COLO829 (cell line): Measurements from ENCODE around the gene CYP2C18.
"Not testable (repeated sequence)": the region's sequence is repeated elsewhere in the genome, so short reads cannot be mapped to it uniquely, and the experiment has no call there.

Experiments
- DNase-seq: peaks from one replicate; pipeline ENCODE4 v3.0.0; 2012; ENCODE audit warnings: low spot score

The CYP2C18 gene

GRCh38 chr10:94683214-94684054, at the start of gene CYP2C18:
Gene CYP2C18, plus strand, starts transcription at chr10:94683729. Its CDS starts 91 bp downstream, at chr10:94683820.
- no peak for DNase-seq

GRCh38 chr10:94638097-94638496, 45.4 kb upstream of the CYP2C18 start:
- DNase-seq, result not testable (repeated sequence)

DNA sequence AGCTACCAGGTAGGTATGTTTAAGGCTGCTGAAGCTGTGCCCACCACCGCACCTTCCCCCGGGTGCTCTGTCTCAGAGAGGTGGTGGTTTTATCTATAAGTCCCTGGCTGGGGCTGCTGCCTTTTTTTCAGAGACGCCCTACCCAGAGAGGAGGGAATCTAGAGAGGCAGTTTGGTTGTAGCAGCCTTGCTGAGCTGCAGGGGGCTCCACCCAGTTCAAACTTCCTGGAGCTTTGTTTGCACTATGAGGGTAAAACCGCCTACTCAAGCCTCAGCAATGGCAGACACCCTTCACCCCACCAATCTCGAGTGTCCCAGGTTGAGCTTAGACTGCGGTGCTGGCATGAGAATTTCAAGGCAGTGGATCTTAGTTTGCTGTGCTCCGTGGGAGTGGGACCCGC, 43.6 kb upstream of the CYP2C18 start:
- no peak for DNase-seq

DNA sequence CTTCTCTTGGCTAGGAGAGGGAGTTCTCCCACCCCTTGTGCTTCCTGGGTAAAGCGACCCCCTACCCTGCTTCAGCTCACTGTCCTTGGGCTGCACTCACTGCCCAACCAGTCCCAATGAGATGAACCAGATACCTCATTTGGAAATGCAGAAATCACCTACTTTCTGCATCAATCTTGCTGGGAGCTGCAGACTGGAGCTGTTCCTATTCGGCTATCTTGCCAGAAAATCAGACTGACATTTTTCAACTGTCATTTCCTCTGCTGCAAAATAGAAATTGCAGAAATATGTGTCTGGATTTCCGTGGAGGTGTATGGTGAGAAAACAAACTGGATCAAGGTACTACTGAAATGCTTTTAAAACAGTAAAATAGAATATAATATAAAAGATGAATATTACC, 43.0 kb upstream of the CYP2C18 start:
- DNase-seq, result no peak

DNA sequence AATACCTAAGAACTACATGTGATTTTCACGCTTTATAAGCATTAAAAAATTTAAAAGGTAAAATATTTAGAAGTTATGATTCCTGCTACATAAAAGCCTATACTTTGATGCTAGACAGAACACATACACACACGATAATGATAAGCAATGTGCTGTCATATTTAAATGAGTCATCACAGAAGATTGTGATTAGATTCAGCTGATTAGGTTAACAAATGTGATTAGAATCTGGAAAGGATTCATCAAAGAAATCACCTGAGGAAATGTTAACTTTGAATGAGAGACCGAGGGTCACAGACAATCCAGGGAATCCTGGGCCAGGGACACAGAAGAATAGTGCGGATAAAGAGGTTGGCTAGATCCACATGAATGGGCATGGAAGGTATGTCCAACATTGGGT, 42.0 kb upstream of the CYP2C18 start:
- no peak for DNase-seq

DNA sequence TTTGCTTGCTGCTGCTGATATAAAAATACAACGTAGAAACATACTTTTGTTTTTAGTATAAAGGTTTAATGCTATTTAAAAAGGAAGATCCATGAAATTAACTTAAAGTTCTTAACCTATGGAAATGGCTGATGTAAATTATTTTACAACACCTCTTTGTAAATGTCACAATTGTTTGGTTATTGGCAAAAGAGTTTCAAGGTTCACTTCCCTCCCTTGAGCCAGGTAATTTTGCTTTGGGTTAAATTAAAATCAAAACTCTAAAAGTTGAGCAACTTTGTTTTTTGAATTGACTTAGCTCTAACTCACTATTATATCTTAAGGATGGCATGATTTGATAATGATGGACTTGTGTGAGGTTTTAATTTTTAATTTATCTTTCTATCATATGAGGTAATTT, 39.2 kb upstream of the CYP2C18 start:
- no peak for DNase-seq

DNA sequence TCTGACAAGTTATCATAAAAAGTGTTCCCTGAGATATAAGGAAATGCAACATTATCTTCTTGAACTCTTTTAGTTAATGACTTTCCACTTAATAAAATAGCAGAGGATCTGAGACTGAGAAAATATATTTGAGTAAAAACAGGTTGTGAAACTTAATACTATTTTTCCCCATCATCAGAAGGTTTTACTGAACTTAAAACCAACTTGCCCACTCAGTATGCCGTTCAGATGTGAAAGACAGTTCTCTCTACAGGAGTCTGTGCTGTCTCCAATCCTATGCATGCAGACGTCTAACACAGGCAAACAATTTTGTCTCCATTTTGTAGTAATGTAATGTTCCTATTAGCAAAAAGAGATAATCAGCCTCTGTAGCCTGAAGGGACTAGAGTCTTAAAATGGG, 38.2 kb upstream of the CYP2C18 start:
- DNase-seq, result no peak

DNA sequence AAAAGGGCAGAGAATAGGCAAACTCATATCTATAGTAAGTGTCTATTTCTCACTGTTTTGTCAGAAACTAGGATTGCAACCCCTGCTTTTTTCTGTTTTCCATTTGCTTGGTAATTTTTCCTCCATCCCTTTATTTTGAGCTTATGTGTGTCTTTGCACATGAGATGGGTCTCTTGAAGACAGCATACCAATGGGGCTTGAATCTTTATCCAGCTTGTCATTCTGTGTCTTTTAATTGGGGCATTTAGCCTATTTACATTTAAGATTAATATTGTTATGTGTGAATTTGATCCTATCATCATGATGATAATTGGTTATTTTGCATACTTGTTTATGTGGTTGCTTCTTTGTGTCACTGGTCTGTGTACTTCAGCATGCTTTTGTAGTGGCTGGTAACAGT, 28.3 kb upstream of the CYP2C18 start:
- DNase-seq, result not testable (repeated sequence)

DNA sequence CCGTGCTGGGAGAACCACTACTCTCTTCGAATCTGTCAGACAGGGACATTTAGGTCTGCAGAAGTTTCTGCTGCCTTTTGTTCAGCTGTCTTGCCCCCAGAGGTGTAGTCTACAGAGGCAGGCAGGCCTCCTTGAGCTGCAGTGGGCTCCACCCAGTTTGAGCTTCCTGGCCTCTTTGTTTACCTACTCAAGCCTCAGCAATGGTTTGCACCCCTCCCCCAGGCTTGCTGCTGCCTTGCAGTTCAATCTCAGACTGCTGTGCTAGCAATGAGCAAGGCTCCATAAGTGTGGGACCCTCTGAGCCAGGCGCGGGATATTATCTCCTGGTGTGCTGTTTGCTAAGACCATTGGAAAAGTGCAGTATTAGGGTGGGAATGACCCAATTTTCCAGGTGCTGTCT, 20.5 kb upstream of the CYP2C18 start:
- DNase-seq, result not testable (repeated sequence)

DNA sequence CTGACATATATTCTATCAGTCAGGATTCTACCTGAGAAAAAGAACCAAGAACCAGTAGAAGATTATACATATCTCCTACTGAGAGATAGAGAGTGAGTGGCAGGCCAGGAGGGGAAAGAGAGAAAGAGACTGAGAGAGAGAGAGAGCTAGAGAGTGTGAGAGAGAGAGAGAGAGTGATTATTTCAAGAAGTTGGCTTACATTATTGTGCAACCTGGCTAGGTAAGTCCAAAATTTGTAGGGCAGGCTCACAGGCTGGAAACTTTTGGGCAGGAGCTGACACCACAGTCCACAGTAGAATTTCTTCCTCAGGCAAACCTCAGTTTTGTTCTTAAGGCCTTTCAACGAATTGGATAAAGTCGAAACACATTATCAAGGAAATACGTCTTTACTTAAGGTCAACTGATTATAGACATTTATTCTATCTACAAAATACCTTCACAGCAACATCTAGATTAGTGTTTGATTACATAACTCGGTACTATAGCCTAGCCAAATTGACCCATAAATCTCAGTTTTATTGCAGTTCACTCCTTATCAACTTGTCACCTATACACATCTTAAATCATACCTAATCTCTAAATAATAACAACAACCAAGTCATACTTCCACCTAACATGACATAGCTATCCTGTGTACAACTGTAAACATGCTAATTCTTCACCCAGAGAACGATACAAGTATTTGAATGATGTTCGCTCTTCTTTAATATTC, 17.0 kb upstream of the CYP2C18 start:
- no peak for DNase-seq

DNA sequence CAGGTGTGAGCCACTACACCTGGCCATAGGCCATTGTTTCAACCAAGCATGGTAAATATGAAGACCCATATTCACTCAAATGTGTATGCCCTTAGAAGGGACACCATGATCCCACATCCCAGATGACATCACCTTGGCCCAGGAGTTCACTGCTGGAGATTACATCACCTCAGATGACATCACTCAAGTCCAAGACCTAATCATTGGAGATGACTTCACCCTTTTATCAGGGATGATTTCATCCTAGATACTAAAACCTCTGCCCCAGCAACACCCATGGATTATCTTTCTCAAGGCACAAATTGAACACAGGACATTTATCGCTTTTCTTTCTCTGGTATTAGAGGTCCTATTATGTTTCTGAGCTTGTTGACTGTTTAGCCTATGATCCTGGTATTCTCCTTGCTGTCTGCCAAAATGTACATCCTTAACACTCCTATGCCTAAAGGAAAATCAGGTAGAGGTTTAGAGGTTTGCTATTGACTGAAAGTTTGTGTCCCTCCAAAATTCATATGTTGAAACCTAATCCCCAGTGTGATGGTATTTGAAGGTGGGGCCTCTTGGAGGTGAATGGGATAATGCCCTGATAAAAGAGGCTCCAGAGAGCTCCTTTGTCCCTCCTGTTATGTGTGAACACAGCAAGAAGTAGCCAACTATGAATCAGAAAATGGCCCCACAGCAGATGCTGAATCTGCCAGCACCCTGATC, 9.8 kb upstream of the CYP2C18 start:
- no peak for DNase-seq

DNA sequence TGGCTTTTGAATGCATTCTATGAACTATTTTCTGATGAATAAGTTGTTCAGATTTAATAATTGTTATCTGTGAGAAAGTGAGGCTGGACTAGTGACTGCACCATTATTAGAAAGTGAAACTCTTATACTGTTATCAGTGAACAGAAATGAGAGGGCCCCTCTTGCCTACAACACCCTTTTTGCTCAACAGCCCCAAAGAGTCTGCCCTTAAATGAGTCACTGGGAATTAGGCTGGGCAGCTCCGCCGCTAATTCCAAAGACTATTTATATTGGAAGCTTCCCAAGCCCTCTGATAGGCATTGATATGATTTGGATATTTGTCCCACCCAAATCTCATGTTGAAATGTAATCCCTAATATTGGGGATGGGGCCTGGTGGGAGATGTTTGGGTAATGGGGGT, 7.0 kb upstream of the CYP2C18 start:
- DNase-seq, result no peak

DNA sequence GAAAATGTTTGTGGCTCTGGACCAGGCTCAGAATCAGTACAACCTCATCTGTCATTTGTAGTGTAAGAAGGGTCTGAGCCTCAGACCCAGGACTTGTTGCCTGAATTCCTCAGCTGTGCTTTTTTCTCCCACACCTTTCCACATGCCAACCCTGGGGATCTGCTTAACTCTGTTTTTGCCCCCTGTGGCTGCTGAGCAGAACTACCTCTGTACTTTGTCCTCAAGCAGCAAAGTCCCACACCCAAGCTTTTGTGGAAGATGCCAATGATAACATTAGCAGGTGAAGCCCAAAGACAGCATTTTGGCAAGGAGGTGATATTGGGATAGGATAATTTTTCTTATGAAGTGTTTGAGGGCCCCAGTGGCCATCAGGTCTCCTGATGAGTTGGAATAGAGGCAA, 5.8 kb upstream of the CYP2C18 start:
- no peak for DNase-seq

GRCh38 chr10:94678475-94678874, 5.1 kb upstream of the CYP2C18 start:
- no peak for DNase-seq

- no peak for DNase-seq
Observed at GRCh38 chr10:94680544-94680943, 3.0 kb upstream of the CYP2C18 start.

DNA sequence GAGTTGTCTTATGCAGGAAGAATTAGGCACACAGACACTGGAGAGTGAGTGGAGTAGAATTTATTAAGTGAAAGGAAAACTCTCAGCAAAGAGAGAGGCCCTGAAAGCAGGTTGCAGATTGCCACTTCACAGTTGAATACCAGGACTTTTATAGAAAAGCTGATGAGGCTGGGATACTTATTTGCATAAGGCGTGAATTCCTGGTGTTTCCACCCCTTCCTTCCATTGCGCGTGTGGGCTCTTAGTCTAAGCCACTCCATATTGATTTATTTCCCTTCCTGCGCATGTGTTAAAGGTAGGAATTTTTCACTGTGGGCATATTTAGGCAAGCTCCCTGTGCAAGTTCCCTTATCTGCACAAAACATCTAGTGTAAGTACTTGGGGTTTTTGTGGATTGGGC, 893 bp upstream of the CYP2C18 start:
- DNase-seq, result not testable (repeated sequence)

DNA sequence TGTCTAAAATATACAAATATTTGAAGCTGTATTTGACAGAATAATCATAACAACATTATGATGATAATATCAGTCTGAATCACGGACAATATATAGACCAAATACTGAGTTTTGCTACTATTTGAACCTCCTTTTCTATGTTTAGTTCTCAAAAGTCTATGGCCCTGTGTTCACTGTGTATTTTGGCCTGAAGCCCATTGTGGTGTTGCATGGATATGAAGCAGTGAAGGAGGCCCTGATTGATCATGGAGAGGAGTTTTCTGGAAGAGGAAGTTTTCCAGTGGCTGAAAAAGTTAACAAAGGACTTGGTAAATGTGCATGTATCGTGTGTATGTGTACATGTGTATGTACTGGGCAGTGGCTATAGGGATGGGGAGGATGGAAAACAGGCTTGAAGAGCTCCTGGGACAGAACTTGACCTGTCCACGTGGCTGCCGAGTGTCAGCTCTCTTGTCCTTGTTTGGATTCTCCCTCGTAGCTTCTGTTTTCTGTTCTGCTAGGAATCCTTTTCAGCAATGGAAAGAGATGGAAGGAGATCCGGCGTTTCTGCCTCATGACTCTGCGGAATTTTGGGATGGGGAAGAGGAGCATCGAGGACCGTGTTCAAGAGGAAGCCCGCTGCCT, 4.2 kb downstream of the CYP2C18 start:
- DNase-seq, result no peak

GRCh38 chr10:94706089-94706488, 22.6 kb downstream of the CYP2C18 start:
- no peak for DNase-seq

DNA sequence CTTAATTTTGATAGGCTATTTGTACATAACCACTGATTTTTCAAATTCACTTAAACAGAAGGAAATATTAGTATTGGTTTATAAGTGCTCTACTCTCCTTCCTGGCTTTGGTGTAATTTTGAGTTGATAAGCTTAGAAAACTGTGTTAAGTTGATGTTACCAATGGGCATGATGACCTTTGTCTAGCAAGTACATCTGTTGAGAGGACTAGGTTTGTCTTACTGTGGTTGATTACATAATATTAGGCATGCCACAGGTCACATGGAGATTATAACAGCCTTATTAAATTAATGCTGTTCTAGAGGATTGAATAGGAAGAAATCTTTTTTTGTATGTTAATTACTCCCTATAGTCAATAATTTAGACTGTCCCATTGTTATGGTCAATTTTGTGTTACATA, 27.0 kb downstream of the CYP2C18 start:
- no peak for DNase-seq

DNA sequence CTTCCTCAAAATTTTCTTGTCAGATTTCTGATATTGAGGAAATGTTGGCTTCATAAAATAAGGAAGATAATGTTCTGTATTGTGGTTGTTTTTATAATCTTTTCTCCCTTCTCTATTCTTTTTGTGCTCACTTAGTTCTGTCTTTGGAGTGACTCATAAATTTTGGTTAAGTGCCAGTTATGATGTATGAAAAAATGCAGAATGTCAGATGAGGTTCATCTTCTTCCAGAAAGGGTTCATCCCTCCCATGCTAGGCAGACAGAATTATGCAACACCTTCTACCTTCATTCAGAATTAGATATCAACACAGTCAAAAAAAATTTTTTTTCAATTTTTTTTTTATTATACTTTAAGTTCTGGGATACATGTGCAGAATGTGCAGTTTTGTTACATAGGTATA, 42.3 kb downstream of the CYP2C18 start:
- DNase-seq, result no peak

DNA sequence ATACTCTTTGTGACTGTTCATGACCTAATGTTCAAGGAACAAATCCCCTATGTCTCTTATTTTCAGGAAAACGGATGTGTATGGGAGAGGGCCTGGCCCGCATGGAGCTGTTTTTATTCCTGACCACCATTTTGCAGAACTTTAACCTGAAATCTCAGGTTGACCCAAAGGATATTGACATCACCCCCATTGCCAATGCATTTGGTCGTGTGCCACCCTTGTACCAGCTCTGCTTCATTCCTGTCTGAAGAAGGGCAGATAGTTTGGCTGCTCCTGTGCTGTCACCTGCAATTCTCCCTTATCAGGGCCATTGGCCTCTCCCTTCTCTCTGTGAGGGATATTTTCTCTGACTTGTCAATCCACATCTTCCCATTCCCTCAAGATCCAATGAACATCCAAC, 51.7 kb downstream of the CYP2C18 start:
- DNase-seq, result no peak

GRCh38 chr10:94738588-94738987, 55.1 kb downstream of the CYP2C18 start:
- DNase-seq, result no peak
